ENCODE results near the gene DIP2A.

DIP2A gene

GRCh38 chr21:46458315-46459023 is at the start of gene DIP2A:
TSS of gene DIP2A (plus strand) at chr21:46458891. CDS start at chr21:46459132, 241 bp downstream.
- no peak for TF ChIP-seq CTCF (IDR thresholded peaks at IDR 0.05; ENCODE audit: low read length, missing control alignments)
- peak; percentile 97 for DNase-seq (ENCODE audit: low read depth)

GRCh38 chr21:46409641-46410406 is 48.9 kb upstream of the DIP2A start:
- no peak for TF ChIP-seq CTCF (IDR thresholded peaks at IDR 0.05; ENCODE audit: low read length, missing control alignments)
- H3K4me3 ChIP-seq (replicated peaks; ENCODE audit: low read depth, low read length): no peak overlapping the region
- no peak for DNase-seq (ENCODE audit: low read depth)

More at GRCh38 chr21:46458315-46459023, at the start of gene DIP2A:
- H3K4me3 ChIP-seq (replicated peaks; ENCODE audit: low read depth, low read length): peak within 1 kb of the TSS; percentile 77

GRCh38 chr21:46410516-46410915 is 48.2 kb upstream of the DIP2A start:
- DNase-seq (ENCODE audit: low read depth): no peak
- TF ChIP-seq CTCF (IDR thresholded peaks at IDR 0.05; ENCODE audit: low read length, missing control alignments): no peak
- H3K4me3 ChIP-seq (replicated peaks; ENCODE audit: low read depth, low read length): no peak overlapping the region

- no peak overlapping the region for H3K4me3 ChIP-seq (replicated peaks; ENCODE audit: low read depth, low read length)
- DNase-seq (ENCODE audit: low read depth): no peak
- TF ChIP-seq CTCF (IDR thresholded peaks at IDR 0.05; ENCODE audit: low read length, missing control alignments): no peak
Observed at GRCh38 chr21:46411236-46411635, 47.5 kb upstream of the DIP2A start.

GRCh38 chr21:46411691-46412090 is 47.0 kb upstream of the DIP2A start:
- TF ChIP-seq CTCF (IDR thresholded peaks at IDR 0.05; ENCODE audit: low read length, missing control alignments): no peak
- no peak overlapping the region for H3K4me3 ChIP-seq (replicated peaks; ENCODE audit: low read depth, low read length)
- no peak for DNase-seq (ENCODE audit: low read depth)

- no peak for TF ChIP-seq CTCF (IDR thresholded peaks at IDR 0.05; ENCODE audit: low read length, missing control alignments)
- no peak overlapping the region for H3K4me3 ChIP-seq (replicated peaks; ENCODE audit: low read depth, low read length)
- DNase-seq (ENCODE audit: low read depth): no peak
Observed at GRCh38 chr21:46412521-46413364, 45.9 kb upstream of the DIP2A start.

Data from fibroblast of pulmonary artery (primary cell).